Keratinocyte (primary cell): ENCODE measurements around the gene MYRIP. TPM values are rescaled to one million over a fixed set of nuclear protein-coding genes. Genes with fewer than 3 reads are reported as not detected.

Experiments
- DNase-seq: peaks from one replicate; pipeline ENCODE4 v3.0.0-alpha.2; 2011; ENCODE audit warnings: low read depth, missing footprints, low spot score
- FAIRE-seq: peaks from 2 replicates; lab custom pipeline; 2011; peaks lifted over from hg19 to GRCh38; lab: Jason Lieb, UNC
- H2AFZ ChIP-seq: 2 replicates; pipeline ENCODE4 v1.6.0; 2012; ENCODE audit warnings: low read length, control low read depth, inconsistent platforms; ENCODE audit not compliant: control insufficient read depth
- H3K27ac ChIP-seq: 2 replicates; pipeline ENCODE4 v1.5.1; 2011; ENCODE audit warnings: low read length; ENCODE audit not compliant: control insufficient read depth, insufficient read depth
- H3K27me3 ChIP-seq: 3 replicates; pipeline ENCODE4 v1.6.0; 2011; ENCODE audit warnings: low read length; ENCODE audit not compliant: control insufficient read depth, insufficient read depth; ENCODE audit errors: extremely low read depth
- H3K36me3 ChIP-seq, 2 experiments: 2 replicates in 1 of 2; 3 replicates in 1 of 2; pipeline ENCODE4 v1.5.1; 2011; ENCODE audit warnings: low read length in 2 of 2, mild to moderate bottlenecking in 1 of 2; ENCODE audit not compliant: control insufficient read depth in 2 of 2, insufficient read depth in 2 of 2; ENCODE audit errors: extremely low read depth in 1 of 2
- H3K4me1 ChIP-seq: 3 replicates; pipeline ENCODE4 v1.5.1; 2011; ENCODE audit warnings: low read length; ENCODE audit not compliant: control insufficient read depth, insufficient read depth; ENCODE audit errors: extremely low read depth
- H3K4me2 ChIP-seq: 3 replicates; pipeline ENCODE4 v1.6.0; 2011; ENCODE audit warnings: low read depth, low read length; ENCODE audit not compliant: control insufficient read depth, insufficient read depth; ENCODE audit errors: extremely low read depth
- H3K4me3 ChIP-seq, 3 experiments: fragments of 200-600 bp in 1 of 3; sonication (generic) in 1 of 3; 2 replicates in 2 of 3; 3 replicates in 1 of 3; pipeline ENCODE4 v1.5.1; 2011 to 2016; ENCODE audit warnings: low read length in 3 of 3, mild to moderate bottlenecking in 3 of 3, control low read depth in 2 of 3, inconsistent platforms in 1 of 3, low read depth in 1 of 3, mixed read lengths in 1 of 3, mixed run types in 1 of 3, moderate library complexity in 1 of 3; ENCODE audit not compliant: control insufficient read depth in 2 of 3, insufficient read depth in 2 of 3; ENCODE audit errors: extremely low read depth in 1 of 3
- H3K79me2 ChIP-seq: 2 replicates; pipeline ENCODE4 v1.6.0; 2012; ENCODE audit warnings: low read length; ENCODE audit not compliant: control insufficient read depth, insufficient read depth
- H3K9ac ChIP-seq: 3 replicates; pipeline ENCODE4 v1.6.0; 2011; ENCODE audit warnings: low read length; ENCODE audit not compliant: control insufficient read depth, insufficient read depth; ENCODE audit errors: extremely low read depth
- H3K9me1 ChIP-seq: 3 replicates; pipeline ENCODE4 v1.6.0; 2011; ENCODE audit warnings: low read length; ENCODE audit not compliant: control insufficient read depth, insufficient read depth; ENCODE audit errors: extremely low read depth
- H3K9me3 ChIP-seq: 2 replicates; pipeline ENCODE4 v1.5.1; 2012; ENCODE audit warnings: low read depth, low read length; ENCODE audit not compliant: control insufficient read depth
- H4K20me1 ChIP-seq: 3 replicates; pipeline ENCODE4 v1.6.0; 2011; ENCODE audit warnings: low read length; ENCODE audit not compliant: control insufficient read depth, insufficient read depth; ENCODE audit errors: extremely low read depth
- EZH2 ChIP-seq: IDR thresholded peaks from one replicate; pipeline ENCODE4 v1.6.1; 2012; ENCODE audit warnings: inconsistent platforms, mild to moderate bottlenecking, low read length, moderate library complexity
- dilution Hi-C: fragments of 300-500 bp; cut with MboI; formaldehyde crosslinking; loops from one replicate; pipeline ENCODE4 v1.7.0; 2020; ENCODE audit warnings: low sequenced_read_pairs; ENCODE audit not compliant: extremely low pct_ligation_motif_present
- polyA plus RNA-seq, 5 experiments: library from polyadenylated mRNA; depleted of rRNA in 3 of 5; stranded (reverse) in 3 of 5; stranded (forward) in 1 of 5; unstranded in 1 of 5; fragments of >200 nt; gene quantifications; 1 replicate in 1 of 5; 2 replicates in 3 of 5; 3 replicates in 1 of 5; pipeline versions ENCODE4 v1.2.1 to v1.2.3, GENCODE V29; 2011 to 2012; ENCODE audit warnings: missing spikeins in 2 of 5, low read depth in 1 of 5, low replicate concordance in 1 of 5
- TF ChIP-seq, protein P1 (sequence below), 3 experiments: IDR thresholded peaks in 1 of 3; conservative IDR thresholded peaks in 1 of 3; optimal IDR thresholded peaks in 1 of 3; 2 replicates in 2 of 3; 3 replicates in 1 of 3; pipeline versions ENCODE3 to v1.5.1; 2011; ENCODE audit warnings: low read length in 3 of 3, mild to moderate bottlenecking in 3 of 3, moderate library complexity in 2 of 3, control low read depth in 1 of 3, inconsistent platforms in 1 of 3; ENCODE audit not compliant: insufficient read depth in 2 of 3; ENCODE audit errors: extremely low read depth in 1 of 3

MYRIP gene
- polyA plus RNA-seq, 1 donor (not counting 4 experiments of a cell fraction or from before 2014, with no cell fraction given) = 0.01 TPM

DNA sequence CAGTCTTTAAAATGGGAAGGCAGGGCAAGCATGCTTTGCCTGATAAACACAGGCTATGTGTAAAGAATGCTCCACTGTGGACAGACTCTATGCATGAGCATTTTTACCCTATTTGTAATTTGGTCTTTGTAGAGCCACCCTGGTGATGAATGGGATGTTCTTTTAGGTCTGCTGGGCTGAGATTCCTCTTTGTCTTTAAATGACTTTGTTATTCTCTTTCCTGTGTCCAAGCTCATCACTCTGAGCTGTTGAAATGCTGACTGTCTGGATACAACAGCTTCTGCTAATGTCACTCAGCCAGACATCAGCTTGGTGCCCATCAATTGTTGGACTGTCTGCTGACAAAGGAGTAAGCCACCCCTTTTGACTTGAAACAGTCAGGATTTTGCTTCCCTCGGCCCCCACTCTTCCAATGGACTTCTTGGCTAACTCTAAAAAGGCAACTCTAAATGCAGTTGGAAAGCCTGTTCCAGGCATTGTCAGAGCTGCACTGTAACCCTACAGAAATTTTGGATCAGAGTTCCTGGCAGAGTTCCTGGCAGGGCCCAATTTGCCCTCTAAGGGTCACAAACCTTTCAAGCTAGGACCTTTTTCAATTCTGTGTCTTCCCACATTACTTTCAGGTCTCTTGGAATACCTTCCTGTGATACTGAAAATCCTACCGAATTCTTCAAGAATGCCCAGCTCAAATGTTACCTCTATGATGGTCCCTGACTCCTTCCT, 459.6 kb downstream of the MYRIP start:
- H3K27me3 ChIP-seq = no peaks in the 10 kb centered on the region
- no peak overlapping the region for H2AFZ ChIP-seq
- FAIRE-seq = no peak
- H3K4me1 ChIP-seq = peaks cover 7% of the 10 kb centered on the region
- no peaks in the 10 kb centered on the region for H4K20me1 ChIP-seq
- no peaks in the 10 kb centered on the region for H3K79me2 ChIP-seq
- dilution Hi-C loops = no loop called here
- H3K27ac ChIP-seq = no peak overlapping the region
- no peak overlapping the region for H3K4me2 ChIP-seq
- no peak for DNase-seq
- no peaks in the 10 kb centered on the region for H3K9me3 ChIP-seq
- no peaks in the 10 kb centered on the region for H3K9me1 ChIP-seq
- H3K36me3 ChIP-seq = no peaks in the 10 kb centered on the region
- H3K9ac ChIP-seq = no peak overlapping the region
- no peak overlapping the region for H3K4me3 ChIP-seq
- TF ChIP-seq, protein P1, sequence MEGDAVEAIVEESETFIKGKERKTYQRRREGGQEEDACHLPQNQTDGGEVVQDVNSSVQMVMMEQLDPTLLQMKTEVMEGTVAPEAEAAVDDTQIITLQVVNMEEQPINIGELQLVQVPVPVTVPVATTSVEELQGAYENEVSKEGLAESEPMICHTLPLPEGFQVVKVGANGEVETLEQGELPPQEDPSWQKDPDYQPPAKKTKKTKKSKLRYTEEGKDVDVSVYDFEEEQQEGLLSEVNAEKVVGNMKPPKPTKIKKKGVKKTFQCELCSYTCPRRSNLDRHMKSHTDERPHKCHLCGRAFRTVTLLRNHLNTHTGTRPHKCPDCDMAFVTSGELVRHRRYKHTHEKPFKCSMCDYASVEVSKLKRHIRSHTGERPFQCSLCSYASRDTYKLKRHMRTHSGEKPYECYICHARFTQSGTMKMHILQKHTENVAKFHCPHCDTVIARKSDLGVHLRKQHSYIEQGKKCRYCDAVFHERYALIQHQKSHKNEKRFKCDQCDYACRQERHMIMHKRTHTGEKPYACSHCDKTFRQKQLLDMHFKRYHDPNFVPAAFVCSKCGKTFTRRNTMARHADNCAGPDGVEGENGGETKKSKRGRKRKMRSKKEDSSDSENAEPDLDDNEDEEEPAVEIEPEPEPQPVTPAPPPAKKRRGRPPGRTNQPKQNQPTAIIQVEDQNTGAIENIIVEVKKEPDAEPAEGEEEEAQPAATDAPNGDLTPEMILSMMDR (optimal IDR thresholded peaks at IDR 0.05 in 1 of 3, IDR thresholded peaks at IDR 0.05 in 1 of 3, conservative IDR thresholded peaks at IDR 0.05 in 1 of 3; ENCODE audit: extremely low read depth in 1 of 3, insufficient read depth in 2 of 3, low read length in 3 of 3) = no peak

DNA sequence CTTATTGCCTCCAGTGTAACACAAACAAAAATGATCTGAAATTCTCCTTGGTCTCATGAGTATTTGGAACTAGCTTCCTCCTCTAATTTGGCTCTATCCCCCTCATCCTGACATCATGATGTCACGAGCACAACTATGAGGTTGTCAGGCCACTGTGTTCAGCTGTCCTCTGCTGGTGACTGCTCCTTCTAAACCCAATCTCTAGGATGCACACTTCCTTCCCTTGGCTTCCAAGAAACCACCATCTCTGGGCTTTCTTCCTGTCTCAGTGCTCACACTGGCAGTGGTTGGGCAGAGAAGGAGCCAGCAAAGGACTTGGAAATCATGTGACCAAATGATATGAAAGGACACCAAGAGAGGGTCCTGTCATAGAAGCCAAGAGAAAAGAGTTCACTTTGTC, 469.4 kb downstream of the MYRIP start:
- no peak overlapping the region for H3K27ac ChIP-seq
- no peaks in the 10 kb centered on the region for H3K9me3 ChIP-seq
- H3K9ac ChIP-seq = no peak overlapping the region
- dilution Hi-C loops = no loop called here
- H3K9me1 ChIP-seq = no peaks in the 10 kb centered on the region
- H3K36me3 ChIP-seq = no peaks in the 10 kb centered on the region
- H4K20me1 ChIP-seq = no peaks in the 10 kb centered on the region
- no peak overlapping the region for H2AFZ ChIP-seq
- no peak overlapping the region for H3K4me3 ChIP-seq
- no peaks in the 10 kb centered on the region for H3K79me2 ChIP-seq
- DNase-seq (no peak), FAIRE-seq (no peak)
- TF ChIP-seq EZH2 = no peak
- TF ChIP-seq, protein P1 (optimal IDR thresholded peaks at IDR 0.05 in 1 of 3, IDR thresholded peaks at IDR 0.05 in 1 of 3, conservative IDR thresholded peaks at IDR 0.05 in 1 of 3; ENCODE audit: extremely low read depth in 1 of 3, insufficient read depth in 2 of 3, low read length in 3 of 3) = no peak
- no peaks in the 10 kb centered on the region for H3K27me3 ChIP-seq
- no peak overlapping the region for H3K4me2 ChIP-seq
- H3K4me1 ChIP-seq = no peaks in the 10 kb centered on the region
